ENCODE data around the gene AGPAT3.

DNA sequence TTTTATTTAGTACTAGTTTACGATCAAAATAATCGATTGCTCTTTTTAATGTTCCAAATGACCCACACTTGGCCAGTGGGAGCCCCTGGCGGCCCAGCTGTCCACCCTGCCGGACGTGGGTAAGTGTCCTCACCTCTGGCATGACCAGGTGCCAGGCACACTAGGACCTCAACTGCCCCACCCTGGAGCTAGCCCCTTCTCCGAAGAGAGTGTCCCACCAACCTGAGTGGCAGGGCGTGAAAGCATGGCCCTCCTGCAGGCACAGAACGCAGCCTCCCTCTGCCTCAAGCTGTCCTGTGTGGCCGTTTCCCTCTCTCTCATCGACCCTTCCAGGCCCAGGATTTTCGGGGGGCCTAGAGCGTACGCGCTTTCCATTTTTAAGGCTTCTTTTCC lies 32.9 kb upstream of the AGPAT3 start:
- TF ChIP-seq, protein P1, sequence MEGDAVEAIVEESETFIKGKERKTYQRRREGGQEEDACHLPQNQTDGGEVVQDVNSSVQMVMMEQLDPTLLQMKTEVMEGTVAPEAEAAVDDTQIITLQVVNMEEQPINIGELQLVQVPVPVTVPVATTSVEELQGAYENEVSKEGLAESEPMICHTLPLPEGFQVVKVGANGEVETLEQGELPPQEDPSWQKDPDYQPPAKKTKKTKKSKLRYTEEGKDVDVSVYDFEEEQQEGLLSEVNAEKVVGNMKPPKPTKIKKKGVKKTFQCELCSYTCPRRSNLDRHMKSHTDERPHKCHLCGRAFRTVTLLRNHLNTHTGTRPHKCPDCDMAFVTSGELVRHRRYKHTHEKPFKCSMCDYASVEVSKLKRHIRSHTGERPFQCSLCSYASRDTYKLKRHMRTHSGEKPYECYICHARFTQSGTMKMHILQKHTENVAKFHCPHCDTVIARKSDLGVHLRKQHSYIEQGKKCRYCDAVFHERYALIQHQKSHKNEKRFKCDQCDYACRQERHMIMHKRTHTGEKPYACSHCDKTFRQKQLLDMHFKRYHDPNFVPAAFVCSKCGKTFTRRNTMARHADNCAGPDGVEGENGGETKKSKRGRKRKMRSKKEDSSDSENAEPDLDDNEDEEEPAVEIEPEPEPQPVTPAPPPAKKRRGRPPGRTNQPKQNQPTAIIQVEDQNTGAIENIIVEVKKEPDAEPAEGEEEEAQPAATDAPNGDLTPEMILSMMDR (IDR thresholded peaks at IDR 0.05) = no peak
- no peak for TF ChIP-seq POLR2A (IDR thresholded peaks at IDR 0.05)

Measured in testis (tissue), 2 donors.